Superior temporal gyrus (tissue), 1 donor: ENCODE measurements around the gene SRRM3.
"Not testable (repeated sequence)": the region's sequence is repeated elsewhere in the genome, so short reads cannot be mapped to it uniquely, and the experiment has no call there.

Source experiments
- DNase-seq: peaks from one replicate; pipeline ENCODE4 v3.0.0-alpha.2; 2016; ENCODE audit errors: extremely low spot score

SRRM3 gene

GRCh38 chr7:76315364-76315763 is 113.7 kb downstream of the SRRM3 start:
- DNase-seq, result no peak

- DNase-seq, result no peak
Observed at GRCh38 chr7:76316984-76317781, 115.5 kb downstream of the SRRM3 start.

GRCh38 chr7:76317782-76318487 is 116.2 kb downstream of the SRRM3 start:
- DNase-seq, result peak; percentile 99

GRCh38 chr7:76318488-76319353 is 117.0 kb downstream of the SRRM3 start:
- DNase-seq, result peak; percentile 76

- DNase-seq, result no peak
Observed at GRCh38 chr7:76325092-76325491, 123.4 kb downstream of the SRRM3 start.

- no peak for DNase-seq
Observed at GRCh38 chr7:76325811-76326210, 124.1 kb downstream of the SRRM3 start.

- no peak for DNase-seq
Observed at GRCh38 chr7:76326646-76327233, 125.0 kb downstream of the SRRM3 start.

- DNase-seq, result no peak
Observed at GRCh38 chr7:76327610-76328009, 125.9 kb downstream of the SRRM3 start.

- DNase-seq, result no peak
Observed at GRCh38 chr7:76328389-76328788, 126.7 kb downstream of the SRRM3 start.

- no peak for DNase-seq
Observed at GRCh38 chr7:76329479-76329878, 127.8 kb downstream of the SRRM3 start.

GRCh38 chr7:76330261-76330660 is 128.6 kb downstream of the SRRM3 start:
- DNase-seq, result no peak

- DNase-seq, result no peak
Observed at GRCh38 chr7:76330673-76331072, 129.0 kb downstream of the SRRM3 start.

GRCh38 chr7:76332078-76332477 is 130.4 kb downstream of the SRRM3 start:
- DNase-seq, result no peak

- no peak for DNase-seq
Observed at GRCh38 chr7:76333511-76334101, 131.9 kb downstream of the SRRM3 start.

- DNase-seq, result no peak
Observed at GRCh38 chr7:76334320-76334967, 132.7 kb downstream of the SRRM3 start.

GRCh38 chr7:76335417-76335816 is 133.7 kb downstream of the SRRM3 start:
- not testable (repeated sequence) for DNase-seq

- no peak for DNase-seq
Observed at GRCh38 chr7:76336094-76336493, 134.4 kb downstream of the SRRM3 start.
